Esophagus squamous epithelium (tissue), 5 donors: Measurements from ENCODE around the gene MTIF2. TPM values are rescaled to one million over a fixed set of nuclear protein-coding genes. Genes with fewer than 3 reads are reported as not detected.

Source experiments
- DNase-seq: peaks from one replicate; lab custom pipeline; 2025; lab: John Stamatoyannopoulos, UW
- H3K27ac ChIP-seq, 4 donors: fragments of 200-600 bp; sonication (generic); one replicate each; pipeline ENCODE4 v1.5.1; 2016 to 2019; ENCODE audit warnings: mild to moderate bottlenecking in 1 of 4
- H3K27me3 ChIP-seq, 4 donors: fragments of 200-600 bp; sonication (generic); 1 replicate in 3 of 4; 2 replicates in 1 of 4; pipeline versions ENCODE4 v1.5.1 to v1.6.0; 2017 to 2021; ENCODE audit warnings: antibody characterized with exemption in 1 of 4
- H3K36me3 ChIP-seq, 3 donors: fragments of 200-600 bp; sonication (generic); one replicate each; pipeline ENCODE4 v1.5.1; 2016 to 2019
- H3K4me1 ChIP-seq, 3 donors: fragments of 200-600 bp; sonication (generic); one replicate each; pipeline ENCODE4 v1.5.1; 2017 to 2019
- H3K4me3 ChIP-seq, 4 donors: fragments of 200-600 bp; sonication (generic); 1 replicate in 3 of 4; 2 replicates in 1 of 4; pipeline ENCODE4 v1.5.1; 2016 to 2019; ENCODE audit warnings: mild to moderate bottlenecking in 2 of 4, moderate library complexity in 1 of 4
- H3K9me3 ChIP-seq, 3 donors: fragments of 200-600 bp; sonication (generic); one replicate each; pipeline ENCODE4 v1.5.1; 2016 to 2019
- POLR2A ChIP-seq, 4 donors: fragments of 450-650 bp; IDR thresholded peaks; one replicate each; pipeline ENCODE4 v1.6.1; 2017; ENCODE audit warnings: antibody characterized with exemption in 4 of 4, mild to moderate bottlenecking in 4 of 4, moderate library complexity in 3 of 4
- WGBS, 2 donors: methylation state at CpG; one replicate each; pipeline ENCODE4 v1.1.5; 2018; 5-methylcytosine and 5-hydroxymethylcytosine counted together
- intact Hi-C: fragments of 100-400 bp; cut with DNase I; formaldehyde crosslinking; loops from one replicate; pipeline ENCODE4 v1.15.0; 2022
- total RNA-seq, 4 donors: library from RNA; depleted of rRNA; stranded (reverse); fragments of >200 nt; gene quantifications; one replicate each; pipeline ENCODE4 v1.1.0, GENCODE V29; 2016
- TF ChIP-seq, protein P1 (sequence below), 6 experiments: fragments of 450-650 bp in 4 of 6; fragments of 200-600 bp in 2 of 6; sonication (generic) in 2 of 6; IDR thresholded peaks; one replicate each; pipeline ENCODE4 v1.5.1; 2016 to 2019; ENCODE audit warnings: antibody characterized with exemption in 6 of 6, mild to moderate bottlenecking in 4 of 6, moderate library complexity in 4 of 6
- donor health status: DM: yes; HTN: yes; CAD: no.

The MTIF2 gene
- total RNA-seq, 4 donors from 2014 or later, result 13.8 to 28.9 (median 24.4) TPM

DNA sequence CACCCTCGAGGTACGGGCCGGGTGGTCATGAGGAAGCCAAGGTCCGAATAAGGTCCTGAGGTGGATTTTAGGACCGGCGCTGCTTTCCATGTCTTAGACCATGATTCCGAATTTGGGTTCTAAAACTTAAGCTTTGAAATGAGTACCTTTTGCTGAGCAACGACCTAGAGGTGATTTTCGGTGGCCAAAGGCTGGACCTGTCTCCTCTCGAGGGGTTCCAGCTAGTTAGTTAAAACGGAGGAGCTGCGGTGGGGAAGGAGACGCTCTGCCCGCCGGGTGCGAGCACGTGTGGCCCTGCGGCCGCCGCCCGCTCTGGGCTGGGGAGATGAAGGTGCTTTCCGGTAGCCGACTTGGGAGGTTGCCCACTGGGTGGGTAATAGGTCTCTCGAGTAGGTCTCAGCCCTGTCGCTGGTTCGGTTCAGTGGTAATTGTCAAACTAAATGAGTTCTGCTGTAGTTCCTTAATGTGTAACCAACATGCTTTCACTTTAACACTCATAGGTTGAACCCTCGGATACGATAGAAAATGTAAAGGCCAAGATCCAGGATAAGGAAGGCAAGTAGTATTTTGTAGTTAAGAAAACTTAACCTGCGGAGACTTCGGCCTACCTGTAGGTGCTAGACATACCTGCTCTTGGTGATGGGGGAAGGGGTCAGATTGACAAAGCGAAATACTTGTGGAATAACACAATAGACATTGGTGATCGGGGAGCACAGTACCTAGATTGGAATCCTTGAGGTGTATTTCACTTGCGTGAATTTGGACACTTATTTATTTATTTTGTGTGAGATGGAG, 36.0 kb downstream of the MTIF2 start:
- Histone ChIP-seq H3K27ac (peak overlapping the region; percentile 90 to 96 (median 93)), H3K4me1 (peaks cover 10 to 46% (median 24%) of the 10 kb centered on the region in 3 donors), H3K27me3 (no peaks in the 10 kb centered on the region), H3K9me3 (no peaks in the 10 kb centered on the region), H3K36me3 (peaks cover 0 to 46% (median 11%) of the 10 kb centered on the region in 3 donors), H3K4me3 (peak overlapping the region; percentile 67 to 94 (median 84))
- 5 to 9% methylated on average over 10 to 14 of the region's 33 CpGs for WGBS, 2 donors
- DNase-seq, result no peak
- TF ChIP-seq, protein P1, sequence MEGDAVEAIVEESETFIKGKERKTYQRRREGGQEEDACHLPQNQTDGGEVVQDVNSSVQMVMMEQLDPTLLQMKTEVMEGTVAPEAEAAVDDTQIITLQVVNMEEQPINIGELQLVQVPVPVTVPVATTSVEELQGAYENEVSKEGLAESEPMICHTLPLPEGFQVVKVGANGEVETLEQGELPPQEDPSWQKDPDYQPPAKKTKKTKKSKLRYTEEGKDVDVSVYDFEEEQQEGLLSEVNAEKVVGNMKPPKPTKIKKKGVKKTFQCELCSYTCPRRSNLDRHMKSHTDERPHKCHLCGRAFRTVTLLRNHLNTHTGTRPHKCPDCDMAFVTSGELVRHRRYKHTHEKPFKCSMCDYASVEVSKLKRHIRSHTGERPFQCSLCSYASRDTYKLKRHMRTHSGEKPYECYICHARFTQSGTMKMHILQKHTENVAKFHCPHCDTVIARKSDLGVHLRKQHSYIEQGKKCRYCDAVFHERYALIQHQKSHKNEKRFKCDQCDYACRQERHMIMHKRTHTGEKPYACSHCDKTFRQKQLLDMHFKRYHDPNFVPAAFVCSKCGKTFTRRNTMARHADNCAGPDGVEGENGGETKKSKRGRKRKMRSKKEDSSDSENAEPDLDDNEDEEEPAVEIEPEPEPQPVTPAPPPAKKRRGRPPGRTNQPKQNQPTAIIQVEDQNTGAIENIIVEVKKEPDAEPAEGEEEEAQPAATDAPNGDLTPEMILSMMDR (IDR thresholded peaks at IDR 0.05), result no peak
- no peak for TF ChIP-seq POLR2A (IDR thresholded peaks at IDR 0.05)
- intact Hi-C loops, result no loop called here

DNA sequence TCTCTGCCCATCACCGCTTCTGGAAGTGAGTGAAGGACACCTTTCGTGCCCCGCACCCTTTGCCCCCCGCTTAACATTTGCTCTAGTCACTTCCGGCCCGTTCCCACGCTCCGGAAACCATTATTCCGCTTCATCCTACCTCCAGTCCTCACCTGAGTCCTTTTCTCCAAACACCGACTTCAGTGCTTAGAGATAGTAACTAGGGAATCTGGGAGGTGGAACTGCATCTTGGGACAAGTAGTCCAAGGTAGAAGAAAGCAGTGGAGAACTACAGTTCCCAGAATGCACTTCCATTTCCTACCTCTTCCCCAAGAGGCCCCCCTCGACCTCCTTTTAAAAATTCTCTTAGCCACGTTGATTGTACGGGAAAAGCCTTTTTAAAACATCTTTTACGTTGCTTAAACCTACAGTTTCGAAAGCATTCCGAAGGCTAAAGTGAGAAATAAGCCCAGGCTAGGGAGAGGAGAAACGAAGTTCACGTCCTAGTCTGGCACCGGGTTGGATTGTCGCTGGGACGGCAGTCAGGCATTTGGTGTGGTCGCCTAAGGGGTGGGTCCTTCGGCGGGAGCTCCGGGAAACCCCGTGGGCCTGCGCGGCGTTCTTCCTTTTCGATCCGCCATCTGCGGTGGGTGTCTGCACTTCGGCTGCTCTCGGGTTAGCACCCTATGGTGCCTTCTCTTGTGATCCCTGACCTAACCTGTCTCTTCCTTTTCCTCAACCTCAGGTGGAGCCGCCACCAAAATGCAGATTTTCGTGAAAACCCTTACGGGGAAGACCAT, 36.8 kb downstream of the MTIF2 start, which contains the start of the genes CLHC1 and RPS27A:
CLHC1 (minus strand) TSS at position 210 of the 779 bp plus-strand sequence. CDS start 9,882 bp downstream, outside the sequence.
RPS27A (plus strand) TSS at position 605 of the 779 bp plus-strand sequence; CDS start at position 742, 137 bp downstream.
- peak within 1 kb of the TSS; percentile 67 to 94 (median 84) for H3K4me3 ChIP-seq
- peak within 1 kb of the TSS; percentile 90 to 96 (median 93) for H3K27ac ChIP-seq
- no peaks in the 10 kb centered on the region for H3K27me3 ChIP-seq
- TF ChIP-seq POLR2A (IDR thresholded peaks at IDR 0.05), result peak in 3 of 4 donors; percentile 43 to 89 (median 83)
- TF ChIP-seq, protein P1 (IDR thresholded peaks at IDR 0.05), result peak in 1 of 6 experiments; percentile 23
- WGBS, 2 donors, result 0% methylated on average over 22 to 33 of the region's 37 CpGs
- H3K4me1 ChIP-seq, result peaks cover 10 to 53% (median 24%) of the 10 kb centered on the region in 3 donors
- intact Hi-C loops, result no loop called here
- no peaks in the 10 kb centered on the region for H3K9me3 ChIP-seq
- peak; percentile 42 for DNase-seq
- H3K36me3 ChIP-seq, result peaks cover 0 to 39% (median 11%) of the 10 kb centered on the region in 3 donors

DNA sequence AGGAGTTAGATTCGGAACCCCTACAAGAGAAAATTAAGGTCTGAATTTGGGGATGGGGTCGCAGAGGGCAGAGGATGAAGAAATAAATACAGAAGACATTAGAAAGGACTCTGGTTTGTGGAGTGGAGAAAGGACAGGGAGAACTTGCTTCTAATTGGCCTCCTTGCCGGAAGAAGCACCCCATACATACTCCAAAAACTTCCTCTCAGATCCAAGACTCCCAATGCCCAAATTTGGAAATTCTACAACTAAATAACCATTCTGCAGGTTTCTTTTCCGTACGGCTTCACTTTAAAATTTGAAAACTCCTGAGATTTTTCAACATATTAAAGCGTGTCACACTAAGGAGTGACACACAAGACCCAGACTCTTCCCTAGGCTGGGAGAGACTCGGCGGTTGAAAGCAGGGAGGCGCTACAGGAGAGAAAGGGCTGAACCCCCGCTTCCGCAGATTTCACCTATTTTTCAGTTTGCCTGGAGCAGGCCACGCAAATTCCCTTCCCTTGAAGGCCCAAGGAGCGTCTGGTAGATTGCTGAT, 37.4 kb downstream of the MTIF2 start:
- no peak for DNase-seq
- TF ChIP-seq, protein P1 (IDR thresholded peaks at IDR 0.05), result no peak
- no peak for TF ChIP-seq POLR2A (IDR thresholded peaks at IDR 0.05)
- Histone ChIP-seq H3K4me3 (peak overlapping the region; percentile 67 to 94 (median 84)), H3K9me3 (no peaks in the 10 kb centered on the region), H3K36me3 (peaks cover 0 to 32% (median 11%) of the 10 kb centered on the region in 3 donors), H3K4me1 (peaks cover 10 to 57% (median 24%) of the 10 kb centered on the region in 3 donors), H3K27ac (peak overlapping the region; percentile 90 to 96 (median 93)), H3K27me3 (no peaks in the 10 kb centered on the region)
- WGBS, 2 donors, result 5% methylated on average over 12 of the region's 13 CpGs
- intact Hi-C loops, result no loop called here

DNA sequence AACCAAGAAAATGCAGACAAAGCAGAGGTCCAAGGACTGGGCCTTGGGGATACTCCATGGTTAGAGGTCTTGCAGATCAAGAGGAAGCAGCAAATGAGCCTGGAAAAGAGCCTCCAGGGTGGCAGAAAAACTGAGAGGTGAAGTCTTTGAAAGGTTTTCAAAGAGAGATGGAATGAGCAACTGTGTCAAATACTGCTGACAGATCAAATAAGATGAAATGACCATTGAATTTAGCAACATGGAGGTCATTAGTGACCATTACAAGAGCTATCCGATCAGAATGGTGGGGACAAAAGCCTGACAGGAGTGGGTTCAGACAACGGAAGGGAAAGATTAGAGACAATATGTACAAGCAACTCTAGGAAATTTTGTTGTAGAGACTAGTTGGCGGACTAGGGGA, 38.5 kb downstream of the MTIF2 start:
- intact Hi-C loops, result no loop called here
- Histone ChIP-seq H3K27me3 (no peaks in the 10 kb centered on the region), H3K4me1 (peaks cover 10 to 54% (median 24%) of the 10 kb centered on the region in 3 donors), H3K27ac (no peak overlapping the region), H3K9me3 (no peaks in the 10 kb centered on the region), H3K36me3 (peaks cover 0 to 21% (median 8%) of the 10 kb centered on the region in 3 donors), H3K4me3 (no peak overlapping the region)
- WGBS, 2 donors, result 91 to 95% methylated on average over 3 of the region's 3 CpGs
- no peak for TF ChIP-seq POLR2A (IDR thresholded peaks at IDR 0.05)
- TF ChIP-seq, protein P1 (IDR thresholded peaks at IDR 0.05), result no peak
- no peak for DNase-seq
